ENCODE data around the gene PLAC1. TPM values are rescaled to one million over a fixed set of nuclear protein-coding genes. Genes with fewer than 3 reads are reported as not detected.

The PLAC1 gene
- total RNA-seq, 1 experiment from 2014 or later: 0.51 TPM

DNA sequence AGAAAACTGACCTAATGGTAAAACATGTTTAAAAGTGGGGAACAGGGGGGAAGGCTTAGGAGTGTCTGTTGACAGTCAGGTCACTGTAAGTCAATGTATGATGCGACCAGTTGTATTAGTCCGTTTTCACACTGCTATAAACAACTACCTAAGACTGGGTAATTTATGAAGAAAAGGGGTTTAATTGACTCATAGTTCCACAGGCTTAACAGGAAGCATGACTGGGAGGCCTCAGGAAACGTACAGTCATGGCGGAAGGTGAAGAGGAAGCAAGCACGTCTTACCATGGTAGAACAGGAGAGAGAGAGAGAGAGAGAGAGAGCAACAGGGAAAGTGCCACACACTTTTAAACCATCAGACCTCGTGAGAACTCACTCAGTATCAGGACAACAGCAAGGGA lies 13.0 kb upstream of the PLAC1 start:
- no peak for TF ChIP-seq TCF7L2 (IDR thresholded peaks at IDR 0.05; ENCODE audit: low read depth, low read length)
- TF ChIP-seq, protein P1, sequence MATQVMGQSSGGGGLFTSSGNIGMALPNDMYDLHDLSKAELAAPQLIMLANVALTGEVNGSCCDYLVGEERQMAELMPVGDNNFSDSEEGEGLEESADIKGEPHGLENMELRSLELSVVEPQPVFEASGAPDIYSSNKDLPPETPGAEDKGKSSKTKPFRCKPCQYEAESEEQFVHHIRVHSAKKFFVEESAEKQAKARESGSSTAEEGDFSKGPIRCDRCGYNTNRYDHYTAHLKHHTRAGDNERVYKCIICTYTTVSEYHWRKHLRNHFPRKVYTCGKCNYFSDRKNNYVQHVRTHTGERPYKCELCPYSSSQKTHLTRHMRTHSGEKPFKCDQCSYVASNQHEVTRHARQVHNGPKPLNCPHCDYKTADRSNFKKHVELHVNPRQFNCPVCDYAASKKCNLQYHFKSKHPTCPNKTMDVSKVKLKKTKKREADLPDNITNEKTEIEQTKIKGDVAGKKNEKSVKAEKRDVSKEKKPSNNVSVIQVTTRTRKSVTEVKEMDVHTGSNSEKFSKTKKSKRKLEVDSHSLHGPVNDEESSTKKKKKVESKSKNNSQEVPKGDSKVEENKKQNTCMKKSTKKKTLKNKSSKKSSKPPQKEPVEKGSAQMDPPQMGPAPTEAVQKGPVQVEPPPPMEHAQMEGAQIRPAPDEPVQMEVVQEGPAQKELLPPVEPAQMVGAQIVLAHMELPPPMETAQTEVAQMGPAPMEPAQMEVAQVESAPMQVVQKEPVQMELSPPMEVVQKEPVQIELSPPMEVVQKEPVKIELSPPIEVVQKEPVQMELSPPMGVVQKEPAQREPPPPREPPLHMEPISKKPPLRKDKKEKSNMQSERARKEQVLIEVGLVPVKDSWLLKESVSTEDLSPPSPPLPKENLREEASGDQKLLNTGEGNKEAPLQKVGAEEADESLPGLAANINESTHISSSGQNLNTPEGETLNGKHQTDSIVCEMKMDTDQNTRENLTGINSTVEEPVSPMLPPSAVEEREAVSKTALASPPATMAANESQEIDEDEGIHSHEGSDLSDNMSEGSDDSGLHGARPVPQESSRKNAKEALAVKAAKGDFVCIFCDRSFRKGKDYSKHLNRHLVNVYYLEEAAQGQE (IDR thresholded peaks at IDR 0.05; ENCODE audit: insufficient read depth in 1 of 2, low read depth in 2 of 2, low read length in 1 of 2): no peak
- no peak for TF ChIP-seq POLR2AphosphoS5 (IDR thresholded peaks at IDR 0.05; ENCODE audit: low read depth, low read length)
- TF ChIP-seq SIN3A (IDR thresholded peaks at IDR 0.05; ENCODE audit: borderline replicate concordance, insufficient read depth, low read depth, low read length): no peak
- TF ChIP-seq, protein P2, sequence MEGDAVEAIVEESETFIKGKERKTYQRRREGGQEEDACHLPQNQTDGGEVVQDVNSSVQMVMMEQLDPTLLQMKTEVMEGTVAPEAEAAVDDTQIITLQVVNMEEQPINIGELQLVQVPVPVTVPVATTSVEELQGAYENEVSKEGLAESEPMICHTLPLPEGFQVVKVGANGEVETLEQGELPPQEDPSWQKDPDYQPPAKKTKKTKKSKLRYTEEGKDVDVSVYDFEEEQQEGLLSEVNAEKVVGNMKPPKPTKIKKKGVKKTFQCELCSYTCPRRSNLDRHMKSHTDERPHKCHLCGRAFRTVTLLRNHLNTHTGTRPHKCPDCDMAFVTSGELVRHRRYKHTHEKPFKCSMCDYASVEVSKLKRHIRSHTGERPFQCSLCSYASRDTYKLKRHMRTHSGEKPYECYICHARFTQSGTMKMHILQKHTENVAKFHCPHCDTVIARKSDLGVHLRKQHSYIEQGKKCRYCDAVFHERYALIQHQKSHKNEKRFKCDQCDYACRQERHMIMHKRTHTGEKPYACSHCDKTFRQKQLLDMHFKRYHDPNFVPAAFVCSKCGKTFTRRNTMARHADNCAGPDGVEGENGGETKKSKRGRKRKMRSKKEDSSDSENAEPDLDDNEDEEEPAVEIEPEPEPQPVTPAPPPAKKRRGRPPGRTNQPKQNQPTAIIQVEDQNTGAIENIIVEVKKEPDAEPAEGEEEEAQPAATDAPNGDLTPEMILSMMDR (IDR thresholded peaks at IDR 0.05): no peak
- Histone ChIP-seq H3K4me1 (ENCODE audit: control insufficient read depth, insufficient read depth, low read length) (no peaks in the 10 kb centered on the region), H3K4me3 (ENCODE audit: low read depth in 2 of 2, low read length in 2 of 2) (no peak overlapping the region), H3K9me3 (ENCODE audit: control insufficient read depth, insufficient read depth, low read depth, low read length) (no peaks in the 10 kb centered on the region), H3K27ac (ENCODE audit: low read length) (no peak overlapping the region), H3K27me3 (ENCODE audit: control insufficient read depth, insufficient read depth, low read length) (no peaks in the 10 kb centered on the region), H3K36me3 (ENCODE audit: control insufficient read depth, insufficient read depth, low read length) (no peaks in the 10 kb centered on the region)
- POLR2A ChIA-PET: no interaction called here
- CTCF ChIA-PET: no interaction called here
- in situ Hi-C loops (cut with HindIII; ENCODE audit: low pct_unique_long_range_greater_than_20kb, low sequenced_read_pairs) (no loop called here), intact Hi-C loops (cut with micrococcal nuclease; ENCODE audit: unreplicated experiment) (no loop called here)
- BruUV-seq (replicated peaks): no TSS peak
- ATAC-seq (no peak), DNase-seq (ENCODE audit: low read depth, low spot score) (no peak)

DNA sequence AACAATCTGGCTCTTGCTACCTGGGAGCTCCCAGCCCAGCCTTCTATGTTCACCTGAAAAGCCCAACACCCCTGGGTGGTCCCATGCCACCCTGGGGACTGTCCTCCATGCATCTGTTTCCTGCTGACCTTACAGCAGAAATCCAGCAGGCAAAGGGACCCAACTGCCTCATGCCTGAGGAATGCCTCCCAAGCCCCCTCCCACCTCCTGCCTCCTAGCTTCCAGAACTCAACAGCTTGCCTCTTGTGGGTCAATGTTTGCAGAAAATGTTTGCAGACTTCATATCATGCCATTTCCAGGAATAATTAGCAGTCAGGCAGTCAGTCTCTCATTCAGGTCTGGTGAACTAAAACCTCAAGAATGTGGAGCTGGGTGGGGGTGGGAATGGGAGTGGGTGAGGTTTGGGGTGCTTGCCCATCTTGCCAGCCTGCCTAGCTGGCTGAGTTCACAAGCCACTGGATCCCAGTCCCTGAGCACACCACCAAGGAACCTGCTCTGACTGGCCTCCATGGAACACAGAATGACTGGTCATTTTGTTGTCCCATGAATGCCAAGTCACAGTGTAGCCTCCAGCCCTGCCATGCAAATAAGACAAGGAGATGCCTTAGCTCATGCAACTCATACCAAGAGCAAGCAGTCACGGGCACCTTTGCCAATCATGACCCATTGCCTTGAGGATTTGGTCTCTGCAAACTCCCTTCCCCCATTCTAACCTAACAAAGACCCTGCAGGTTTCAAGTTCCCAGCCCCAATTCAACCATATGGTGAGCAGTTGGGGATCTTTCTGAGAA lies 12.1 kb upstream of the PLAC1 start:
- in situ Hi-C loops (cut with HindIII; ENCODE audit: low pct_unique_long_range_greater_than_20kb, low sequenced_read_pairs) (no loop called here), intact Hi-C loops (cut with micrococcal nuclease; ENCODE audit: unreplicated experiment) (no loop called here)
- H3K4me1 ChIP-seq (ENCODE audit: control insufficient read depth, insufficient read depth, low read length): no peaks in the 10 kb centered on the region
- peak; percentile 74 for ATAC-seq
- no peaks in the 10 kb centered on the region for H3K36me3 ChIP-seq (ENCODE audit: control insufficient read depth, insufficient read depth, low read length)
- ChIA-PET CTCF (interaction anchor here (0.6 kb wide), 1 partner anchor 1358 kb away, joined by 6 read pairs; no protein-coding TSS in a partner anchor), POLR2A (no interaction called here)
- DNase-seq (ENCODE audit: low read depth, low spot score): peak; percentile 41
- H3K27ac ChIP-seq (ENCODE audit: low read length): no peak overlapping the region
- BruUV-seq (replicated peaks): no TSS peak
- no peaks in the 10 kb centered on the region for H3K27me3 ChIP-seq (ENCODE audit: control insufficient read depth, insufficient read depth, low read length)
- H3K4me3 ChIP-seq (ENCODE audit: low read depth in 2 of 2, low read length in 2 of 2): no peak overlapping the region
- TF ChIP-seq, protein P1 (IDR thresholded peaks at IDR 0.05; ENCODE audit: insufficient read depth in 1 of 2, low read depth in 2 of 2, low read length in 1 of 2): no peak
- TF ChIP-seq, protein P2 (IDR thresholded peaks at IDR 0.05): no peak
- TF ChIP-seq TCF7L2 (IDR thresholded peaks at IDR 0.05; ENCODE audit: low read depth, low read length): no peak
- no peak for TF ChIP-seq POLR2AphosphoS5 (IDR thresholded peaks at IDR 0.05; ENCODE audit: low read depth, low read length)
- no peak for TF ChIP-seq SIN3A (IDR thresholded peaks at IDR 0.05; ENCODE audit: borderline replicate concordance, insufficient read depth, low read depth, low read length)
- H3K9me3 ChIP-seq (ENCODE audit: control insufficient read depth, insufficient read depth, low read depth, low read length): no peaks in the 10 kb centered on the region
